Body of pancreas (tissue), 4 donors: ENCODE results near the gene SGMS2. TPM values are rescaled to one million over a fixed set of nuclear protein-coding genes. Genes with fewer than 3 reads are reported as not detected.

Experiments
- ATAC-seq: fragments of 150-250 bp; one replicate; pipeline ENCODE4 v1.9.1; 2016
- DNase-seq, 4 donors: peaks; one replicate each; pipeline ENCODE4 v3.0.0-alpha.2; 2019
- H3K27ac ChIP-seq, 4 donors: fragments of 200-600 bp; sonication (generic); 1 replicate in 3 of 4; 2 replicates in 1 of 4; pipeline versions ENCODE4 v1.5.1 to v1.6.1; 2016 to 2019; ENCODE audit warnings: mild to moderate bottlenecking in 1 of 4, mixed read lengths in 1 of 4, moderate library complexity in 1 of 4
- H3K27me3 ChIP-seq, 2 donors: fragments of 200-600 bp; sonication (generic); one replicate each; pipeline ENCODE4 v1.6.0; 2016; ENCODE audit warnings: mild to moderate bottlenecking in 1 of 2
- H3K36me3 ChIP-seq, 2 donors: fragments of 200-600 bp; sonication (generic); replicated peaks in 1 of 2; 2 replicates each; pipeline ENCODE4 v1.5.1; 2016; ENCODE audit warnings: low read depth in 2 of 2; ENCODE audit not compliant: insufficient read depth in 1 of 2
- H3K4me1 ChIP-seq: fragments of 200-600 bp; sonication (generic); one replicate; pipeline ENCODE4 v1.6.0; 2016
- H3K4me3 ChIP-seq, 2 donors: fragments of 200-600 bp; sonication (generic); 1 replicate in 1 of 2; 2 replicates in 1 of 2; pipeline ENCODE4 v1.5.1; 2016 to 2019
- H3K9me3 ChIP-seq, 3 donors: fragments of 200-600 bp; sonication (generic); 1 replicate in 2 of 3; 2 replicates in 1 of 3; pipeline ENCODE4 v1.5.1; 2016
- CTCF ChIP-seq, 7 experiments: fragments of 450-650 bp in 4 of 7; fragments of 200-600 bp in 3 of 7; sonication (generic) in 3 of 7; IDR thresholded peaks; one replicate each; pipeline ENCODE4 v1.5.1; 2016 to 2019; ENCODE audit warnings: antibody characterized with exemption in 7 of 7
- POLR2A ChIP-seq, 3 donors: fragments of 450-650 bp; IDR thresholded peaks; one replicate each; pipeline ENCODE4 v1.6.1; 2016; ENCODE audit warnings: antibody characterized with exemption in 3 of 3, mild to moderate bottlenecking in 2 of 3
- WGBS, 2 donors: methylation state at CpG; one replicate each; pipeline ENCODE4 v1.1.5; 2017; 5-methylcytosine and 5-hydroxymethylcytosine counted together
- intact Hi-C: fragments of 100-400 bp; cut with DNase I; formaldehyde crosslinking; loops from one replicate; pipeline ENCODE4 v1.15.1; 2023
- total RNA-seq, 2 donors: library from RNA; depleted of rRNA; stranded (reverse); fragments of >200 nt; gene quantifications; one replicate each; pipeline ENCODE4 v1.1.0, GENCODE V29; 2016

The SGMS2 gene
- total RNA-seq, 2 donors from 2014 or later, result 32.2 to 36.9 TPM

DNA sequence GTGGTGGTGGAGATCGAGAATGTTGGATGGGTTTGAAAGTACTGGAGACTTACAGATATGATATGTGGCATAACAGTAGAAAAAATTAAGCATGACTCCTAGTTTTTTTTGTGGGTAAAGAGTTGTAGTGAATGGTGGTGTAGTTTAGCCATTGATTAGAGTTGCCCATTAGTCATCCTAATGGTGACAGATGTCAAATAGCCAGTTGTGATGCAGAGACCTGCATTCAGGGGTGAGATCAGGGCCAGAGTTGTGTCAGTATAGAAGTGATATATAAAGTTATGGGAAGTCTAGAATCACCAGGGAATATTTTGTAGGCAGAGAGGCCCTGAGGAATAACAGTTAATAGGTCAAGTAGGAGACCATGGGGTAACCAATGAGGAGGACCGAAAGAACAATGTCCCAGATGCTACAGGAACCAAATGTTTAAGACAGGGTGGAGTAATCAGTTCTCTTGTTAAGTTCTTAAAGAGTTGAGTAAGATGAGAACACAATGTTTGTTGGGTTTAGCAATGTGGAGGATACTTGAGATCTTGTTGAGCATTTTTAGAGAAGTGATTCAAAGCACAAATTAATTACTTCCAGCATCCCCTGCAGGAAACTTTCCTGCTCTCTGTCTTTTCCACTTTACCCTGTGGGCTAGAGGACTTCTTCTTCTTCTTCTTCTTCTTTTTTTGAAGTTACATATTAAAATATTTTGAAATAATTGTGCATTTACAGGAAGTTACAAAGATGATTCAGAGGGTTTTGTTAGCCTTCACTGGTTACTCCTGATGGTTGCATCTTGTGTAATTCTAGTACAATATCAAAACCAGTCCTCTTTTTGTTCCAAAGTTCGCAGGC is 13.3 kb downstream of the SGMS2 start:
- TF ChIP-seq POLR2A (IDR thresholded peaks at IDR 0.05) (no peak), CTCF (IDR thresholded peaks at IDR 0.05) (no peak)
- Histone ChIP-seq H3K4me1 (peaks cover 8% of the 10 kb centered on the region), H3K4me3 (no peak overlapping the region), H3K27me3 (no peaks in the 10 kb centered on the region), H3K36me3 (no peaks in the 10 kb centered on the region), H3K9me3 (no peaks in the 10 kb centered on the region), H3K27ac (peak overlapping the region in 1 of 4 donors; percentile 41)
- ATAC-seq (no peak), DNase-seq (no peak)
- intact Hi-C loops, result no loop called here
- 69 to 89% methylated on average over 3 of the region's 3 CpGs for WGBS, 2 donors

GRCh38 chr4:107838861-107839565 is 14.3 kb downstream of the SGMS2 start:
- H3K9me3 ChIP-seq, result no peaks in the 10 kb centered on the region
- ATAC-seq (peak; percentile 25), DNase-seq (no peak)
- peaks cover 8% of the 10 kb centered on the region for H3K4me1 ChIP-seq
- H3K36me3 ChIP-seq, result no peaks in the 10 kb centered on the region
- H3K27me3 ChIP-seq, result no peaks in the 10 kb centered on the region
- TF ChIP-seq CTCF (IDR thresholded peaks at IDR 0.05) (no peak), POLR2A (IDR thresholded peaks at IDR 0.05) (no peak)
- no peak overlapping the region for H3K4me3 ChIP-seq
- peak overlapping the region in 1 of 4 donors; percentile 41 for H3K27ac ChIP-seq
- 79 to 83% methylated on average over 1 of the region's 1 CpG for WGBS, 2 donors
- intact Hi-C loops, result no loop called here

DNA sequence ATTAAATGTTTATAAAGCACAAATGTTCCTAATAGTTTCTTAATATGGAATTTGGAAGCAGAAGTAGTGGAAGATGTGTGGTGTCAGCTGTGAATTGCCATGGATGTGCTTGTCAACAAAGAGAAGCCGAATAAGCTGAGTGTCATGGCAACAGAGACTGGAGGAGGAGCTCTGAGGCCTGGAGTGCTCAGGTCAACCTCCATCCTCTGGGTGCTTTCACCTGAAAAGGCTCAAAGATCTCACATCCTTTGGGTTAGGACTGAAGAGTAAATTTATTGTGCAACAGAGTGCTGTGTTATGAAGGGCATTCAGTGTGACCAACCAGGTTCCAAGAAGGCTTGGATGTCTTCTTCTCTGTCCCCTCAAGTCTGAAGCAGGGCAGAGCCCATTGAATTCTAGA is 18.7 kb downstream of the SGMS2 start:
- H3K9me3 ChIP-seq, result no peaks in the 10 kb centered on the region
- intact Hi-C loops, result no loop called here
- no peaks in the 10 kb centered on the region for H3K4me1 ChIP-seq
- no peak for TF ChIP-seq CTCF (IDR thresholded peaks at IDR 0.05)
- no peak for TF ChIP-seq POLR2A (IDR thresholded peaks at IDR 0.05)
- 24 to 31% methylated on average over 1 of the region's 1 CpG for WGBS, 2 donors
- H3K36me3 ChIP-seq, result no peaks in the 10 kb centered on the region
- peak; percentile 58 for ATAC-seq
- H3K27ac ChIP-seq, result no peak overlapping the region
- H3K27me3 ChIP-seq, result no peaks in the 10 kb centered on the region
- no peak overlapping the region for H3K4me3 ChIP-seq
- no peak for DNase-seq

- 91 to 95% methylated on average over 3 of the region's 3 CpGs for WGBS, 2 donors
- no peaks in the 10 kb centered on the region for H3K9me3 ChIP-seq
- H3K27ac ChIP-seq, result no peak overlapping the region
- H3K27me3 ChIP-seq, result no peaks in the 10 kb centered on the region
- H3K36me3 ChIP-seq, result no peaks in the 10 kb centered on the region
- intact Hi-C loops, result no loop called here
- TF ChIP-seq CTCF (IDR thresholded peaks at IDR 0.05), result no peak
- TF ChIP-seq POLR2A (IDR thresholded peaks at IDR 0.05), result no peak
- H3K4me3 ChIP-seq, result no peak overlapping the region
- ATAC-seq (no peak), DNase-seq (no peak)
- H3K4me1 ChIP-seq, result no peaks in the 10 kb centered on the region
Observed at GRCh38 chr4:107845681-107846080, 20.9 kb downstream of the SGMS2 start.
